ENCODE measurements around the gene ANKS3.

ANKS3 gene

DNA sequence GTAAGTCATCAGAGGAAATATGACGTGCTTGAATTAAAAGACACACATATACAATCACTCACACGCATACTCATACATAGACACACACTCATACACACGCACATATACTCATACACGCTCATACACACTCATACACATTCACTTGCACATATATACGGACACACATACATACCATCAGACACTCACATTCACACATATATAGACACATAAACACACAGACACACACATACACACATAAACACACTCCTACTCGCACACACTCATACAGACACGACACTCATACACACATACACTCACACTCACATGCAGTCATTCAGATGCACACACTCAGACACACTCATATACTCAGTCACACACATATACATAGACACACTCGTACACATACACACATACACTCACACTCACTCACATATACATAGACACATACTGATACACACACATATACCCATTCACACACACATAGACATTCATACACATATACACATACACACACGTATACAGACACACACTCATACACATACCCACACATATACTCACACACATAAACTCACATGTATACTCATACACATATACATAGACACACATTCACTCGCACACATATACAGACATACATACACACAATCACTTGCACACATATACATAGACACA, 65.6 kb downstream of the ANKS3 start:
- no peaks in the 10 kb centered on the region for H3K27me3 Mint-ChIP-seq (ENCODE audit: low read depth)
- H3K9me3 Mint-ChIP-seq = no peaks in the 10 kb centered on the region
- H3K36me3 Mint-ChIP-seq (ENCODE audit: low read depth) = peaks cover 20% of the 10 kb centered on the region
- H3K27ac Mint-ChIP-seq = no peak overlapping the region
- TF ChIP-seq, protein P1, sequence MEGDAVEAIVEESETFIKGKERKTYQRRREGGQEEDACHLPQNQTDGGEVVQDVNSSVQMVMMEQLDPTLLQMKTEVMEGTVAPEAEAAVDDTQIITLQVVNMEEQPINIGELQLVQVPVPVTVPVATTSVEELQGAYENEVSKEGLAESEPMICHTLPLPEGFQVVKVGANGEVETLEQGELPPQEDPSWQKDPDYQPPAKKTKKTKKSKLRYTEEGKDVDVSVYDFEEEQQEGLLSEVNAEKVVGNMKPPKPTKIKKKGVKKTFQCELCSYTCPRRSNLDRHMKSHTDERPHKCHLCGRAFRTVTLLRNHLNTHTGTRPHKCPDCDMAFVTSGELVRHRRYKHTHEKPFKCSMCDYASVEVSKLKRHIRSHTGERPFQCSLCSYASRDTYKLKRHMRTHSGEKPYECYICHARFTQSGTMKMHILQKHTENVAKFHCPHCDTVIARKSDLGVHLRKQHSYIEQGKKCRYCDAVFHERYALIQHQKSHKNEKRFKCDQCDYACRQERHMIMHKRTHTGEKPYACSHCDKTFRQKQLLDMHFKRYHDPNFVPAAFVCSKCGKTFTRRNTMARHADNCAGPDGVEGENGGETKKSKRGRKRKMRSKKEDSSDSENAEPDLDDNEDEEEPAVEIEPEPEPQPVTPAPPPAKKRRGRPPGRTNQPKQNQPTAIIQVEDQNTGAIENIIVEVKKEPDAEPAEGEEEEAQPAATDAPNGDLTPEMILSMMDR (IDR thresholded peaks at IDR 0.05; ENCODE audit: unreplicated experiment in 3 of 3) = no peak
- no peak overlapping the region for H3K4me3 Mint-ChIP-seq
- peaks cover 2% of the 10 kb centered on the region for H3K4me1 Mint-ChIP-seq

DNA sequence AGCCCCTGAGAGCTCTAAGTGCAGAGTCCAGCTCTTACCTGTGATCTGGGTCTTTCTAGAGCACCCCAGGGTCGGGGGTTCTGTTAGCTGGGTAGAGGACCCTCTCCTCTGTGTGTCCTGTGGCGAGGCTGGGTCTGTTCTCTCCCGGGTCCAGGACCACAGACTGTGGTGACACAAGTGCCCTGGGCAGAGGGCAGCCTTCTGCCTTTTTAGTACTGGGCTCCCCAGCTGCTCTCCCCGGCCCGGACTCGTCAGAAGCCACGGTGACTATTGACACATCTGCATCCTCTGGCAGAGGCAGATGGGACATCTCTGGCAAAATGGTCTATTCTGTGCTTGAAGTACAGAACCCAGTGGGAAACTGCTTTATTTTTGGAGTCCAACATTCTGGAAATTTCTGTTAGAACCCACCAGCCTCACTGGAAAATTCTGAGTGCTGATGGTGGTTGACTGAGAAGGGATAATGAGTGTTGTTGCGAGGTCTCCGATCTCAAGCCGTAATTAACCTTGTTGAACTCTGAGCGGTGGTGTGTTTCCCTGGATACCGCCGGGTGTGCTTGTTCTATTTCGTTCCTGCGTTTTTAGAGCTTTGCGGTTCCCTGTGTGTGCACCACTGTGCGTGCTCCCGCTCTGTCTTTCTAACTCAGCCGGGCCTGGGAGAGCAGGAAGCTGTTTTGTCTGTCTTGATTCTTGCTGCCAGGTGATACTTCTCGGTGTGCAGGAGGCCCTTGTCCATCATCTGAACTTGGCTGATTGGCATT, 66.7 kb downstream of the ANKS3 start:
- no peaks in the 10 kb centered on the region for H3K27me3 Mint-ChIP-seq (ENCODE audit: low read depth)
- H3K9me3 Mint-ChIP-seq = no peaks in the 10 kb centered on the region
- TF ChIP-seq, protein P1 (IDR thresholded peaks at IDR 0.05; ENCODE audit: unreplicated experiment in 3 of 3) = no peak

DNA sequence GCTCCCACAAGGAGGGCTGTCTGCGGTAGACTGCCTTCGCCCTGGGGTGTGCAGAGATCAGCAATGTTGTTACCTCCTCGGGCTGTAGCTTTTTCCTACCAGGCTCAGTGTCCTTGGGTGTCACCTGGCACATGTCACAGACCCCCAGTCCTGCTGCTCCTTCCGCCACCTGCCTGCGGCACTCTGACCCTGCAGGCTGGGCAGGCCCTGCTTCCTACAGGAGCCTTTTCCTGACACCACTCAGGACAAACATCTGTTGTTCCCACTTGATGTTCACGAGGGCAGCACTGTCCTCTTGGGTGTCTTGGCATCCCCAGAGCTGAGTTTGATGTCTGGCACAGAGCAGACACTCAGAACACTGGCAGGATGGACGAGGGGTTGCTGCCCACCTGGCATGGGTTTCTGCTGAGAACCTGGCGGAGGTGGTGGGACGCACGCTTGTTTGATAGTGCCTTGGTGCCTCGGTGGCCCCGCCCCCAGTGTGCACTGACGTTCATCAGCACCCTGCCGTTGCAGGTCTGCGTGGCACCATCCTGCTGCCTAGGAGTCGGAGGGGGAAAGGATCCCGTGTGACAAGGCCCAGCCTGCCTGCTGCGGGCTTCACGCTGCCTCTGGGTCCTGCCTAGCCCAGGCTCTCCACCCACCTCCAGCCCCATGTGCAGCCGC, 67.4 kb downstream of the ANKS3 start:
- TF ChIP-seq, protein P1 (IDR thresholded peaks at IDR 0.05; ENCODE audit: unreplicated experiment in 3 of 3) = no peak
- peaks cover 21% of the 10 kb centered on the region for H3K36me3 Mint-ChIP-seq (ENCODE audit: low read depth)
- no peaks in the 10 kb centered on the region for H3K9me3 Mint-ChIP-seq
- peaks cover 4% of the 10 kb centered on the region for H3K4me1 Mint-ChIP-seq
- H3K27ac Mint-ChIP-seq = no peak overlapping the region
- H3K4me3 Mint-ChIP-seq = no peak overlapping the region
- H3K27me3 Mint-ChIP-seq (ENCODE audit: low read depth) = no peaks in the 10 kb centered on the region

More for the DNA sequence above, 66.7 kb downstream of the ANKS3 start:
- Mint-ChIP-seq H3K27ac (peak overlapping the region in 1 of 3 experiments; percentile 49), H3K4me1 (peaks cover 4% of the 10 kb centered on the region), H3K36me3 (ENCODE audit: low read depth) (peaks cover 21% of the 10 kb centered on the region), H3K4me3 (no peak overlapping the region)

DNA sequence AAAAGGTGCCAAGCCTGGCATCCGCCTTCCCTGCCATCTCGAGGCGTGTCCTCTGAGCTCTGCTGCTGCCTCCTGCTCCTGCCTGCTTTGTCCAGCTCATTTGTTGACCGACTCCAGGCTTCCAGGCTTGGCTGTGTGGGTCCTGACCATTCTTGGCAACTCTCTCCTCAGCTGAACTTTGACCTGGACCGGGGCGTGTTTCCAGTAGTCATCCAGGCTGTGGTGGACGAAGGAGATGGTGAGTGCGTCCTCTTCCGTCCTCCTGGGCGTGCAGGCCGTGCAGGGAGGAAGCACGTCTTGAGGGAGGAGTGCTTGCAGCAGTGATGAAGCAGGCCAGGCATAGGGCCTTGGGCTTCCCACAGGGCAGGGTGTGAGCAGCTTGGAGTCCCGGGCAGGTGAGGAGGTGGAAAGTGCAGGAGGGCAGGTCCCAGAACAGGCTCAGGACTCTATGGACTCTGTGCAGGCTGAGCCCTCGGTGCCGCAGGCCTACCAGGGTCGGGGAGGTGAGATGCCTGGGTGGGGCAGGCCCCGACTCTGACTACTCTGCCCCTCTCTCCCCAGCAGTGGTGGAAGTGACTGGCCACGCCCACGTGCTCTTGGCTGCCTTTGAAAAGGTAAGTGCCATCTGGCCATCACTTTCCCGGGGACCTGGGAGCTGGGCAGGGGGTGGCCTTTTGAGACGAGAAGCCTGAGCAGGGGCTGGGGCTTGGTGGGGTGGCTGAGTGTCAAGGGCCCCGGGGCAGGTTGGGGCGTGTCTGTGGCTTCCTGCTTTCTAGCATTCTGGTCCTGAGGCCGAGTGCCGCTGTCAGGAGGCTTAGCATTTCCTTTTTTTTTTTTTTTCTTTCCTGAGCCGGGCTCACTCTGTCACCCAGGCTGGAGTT, 69.3 kb downstream of the ANKS3 start:
- H3K4me1 Mint-ChIP-seq = peaks cover 4% of the 10 kb centered on the region
- peak overlapping the region in 1 of 3 experiments; percentile 44 for H3K27ac Mint-ChIP-seq
- TF ChIP-seq, protein P1 (IDR thresholded peaks at IDR 0.05; ENCODE audit: unreplicated experiment in 3 of 3) = no peak
- no peaks in the 10 kb centered on the region for H3K27me3 Mint-ChIP-seq (ENCODE audit: low read depth)
- no peaks in the 10 kb centered on the region for H3K9me3 Mint-ChIP-seq
- H3K36me3 Mint-ChIP-seq (ENCODE audit: low read depth) = peaks cover 21% of the 10 kb centered on the region
- no peak overlapping the region for H3K4me3 Mint-ChIP-seq

DNA sequence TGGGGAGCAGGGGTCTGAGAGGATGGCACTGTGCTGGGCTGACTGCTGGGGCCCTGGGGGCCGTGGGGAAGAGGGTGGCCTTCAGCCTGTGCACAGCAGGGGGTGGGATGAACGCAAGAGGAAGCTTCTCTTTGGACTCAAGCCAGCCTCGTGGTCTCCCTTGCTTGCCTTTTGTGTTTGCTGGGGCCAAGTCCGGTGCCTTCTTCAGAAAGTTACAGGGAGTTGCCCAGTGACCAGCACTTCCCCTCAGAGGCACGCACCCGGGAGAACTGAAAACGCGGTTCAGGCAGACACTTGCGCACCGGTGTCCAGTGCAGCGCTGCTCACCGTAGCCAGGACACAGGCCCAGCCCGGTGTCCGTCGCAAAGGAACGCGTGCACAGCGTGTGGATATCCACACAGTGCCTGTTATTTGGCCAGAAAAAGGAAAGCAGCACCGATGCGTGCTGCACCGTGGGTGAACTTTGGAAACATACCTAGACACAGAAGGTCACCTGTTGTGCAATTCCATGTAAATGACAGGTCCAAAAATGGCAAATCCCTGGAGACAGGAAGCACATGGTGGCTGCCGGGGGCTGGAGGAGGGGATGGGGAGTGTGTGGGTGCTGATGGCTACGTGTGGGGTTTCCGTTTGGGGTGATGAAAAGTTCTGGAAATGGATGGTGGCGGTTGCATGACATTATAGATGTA, 70.2 kb downstream of the ANKS3 start:
- Mint-ChIP-seq H3K27ac (peak overlapping the region in 1 of 3 experiments; percentile 52), H3K36me3 (ENCODE audit: low read depth) (peaks cover 16% of the 10 kb centered on the region), H3K9me3 (no peaks in the 10 kb centered on the region), H3K4me3 (no peak overlapping the region), H3K27me3 (ENCODE audit: low read depth) (no peaks in the 10 kb centered on the region), H3K4me1 (peaks cover 4% of the 10 kb centered on the region)
- TF ChIP-seq, protein P1 (IDR thresholded peaks at IDR 0.05; ENCODE audit: unreplicated experiment in 3 of 3) = no peak

Measured in nephron (organoid).